PC-3 (cell line): ENCODE results near the gene PLEKHA1. TPM values are rescaled to one million over a fixed set of nuclear protein-coding genes. Genes with fewer than 3 reads are reported as not detected.

Experiments
- ATAC-seq: fragments of 200-7000 bp; cut with Tn5 transposase; 2 replicates; pipeline ENCODE4 v1.9.1; 2020; ENCODE audit warnings: mild to moderate bottlenecking, moderate library complexity
- BruUV-seq: library from RNA; stranded (reverse); fragments of 400-500 nt; replicated peaks from 2 replicates; lab custom pipeline; 2021; lab: Mats Ljungman, UMichigan
- CTCF ChIA-PET: fragments of 300-600 bp; sonication (Branson Sonifier 250); formaldehyde crosslinking; loops from one replicate; lab custom pipeline; 2022; ENCODE audit warnings: antibody characterized with exemption; lab: Charles Lee
- POLR2A ChIA-PET: fragments of 300-600 bp; sonication (Branson Sonifier 250); formaldehyde crosslinking; loops from one replicate; lab custom pipeline; 2022; ENCODE audit warnings: antibody characterized with exemption; ENCODE audit not compliant: unreplicated experiment; lab: Charles Lee
- DNase-seq: peaks from one replicate; pipeline ENCODE4 v3.0.0-alpha.2; 2015
- H2AFZ ChIP-seq: fragments of 300-600 bp; sonication (generic); 2 replicates; pipeline ENCODE4 v1.6.0; 2016; ENCODE audit warnings: antibody characterized with exemption, low read length
- H3F3A ChIP-seq: fragments of 300-600 bp; sonication (generic); one replicate; pipeline ENCODE4 v1.6.0; 2017; ENCODE audit warnings: antibody characterized with exemption, low read length, control low read depth, mild to moderate bottlenecking; ENCODE audit not compliant: unreplicated experiment
- H3K27ac ChIP-seq: fragments of 300-600 bp; sonication (generic); 2 replicates; pipeline ENCODE4 v1.5.1; 2016; ENCODE audit warnings: mild to moderate bottlenecking, low read length
- H3K27me3 ChIP-seq: fragments of 300-600 bp; sonication (generic); 2 replicates; pipeline ENCODE4 v1.6.1; 2016; ENCODE audit warnings: low read length, mixed read lengths
- H3K36me3 ChIP-seq: fragments of 300-600 bp; sonication (generic); 2 replicates; pipeline ENCODE4 v1.6.1; 2016; ENCODE audit warnings: low read depth, mixed run types, low read length, mixed read lengths
- H3K4me1 ChIP-seq: fragments of 300-600 bp; sonication (generic); 2 replicates; pipeline ENCODE4 v1.5.1; 2016; ENCODE audit warnings: low read length; ENCODE audit not compliant: insufficient read depth
- H3K4me2 ChIP-seq: fragments of 300-600 bp; sonication (generic); 2 replicates; pipeline ENCODE4 v1.6.0; 2016; ENCODE audit warnings: low read length
- H3K4me3 ChIP-seq: fragments of 300-600 bp; sonication (generic); 2 replicates; pipeline ENCODE4 v1.5.1; 2016; ENCODE audit warnings: mild to moderate bottlenecking, low read length, mixed read lengths
- H3K79me2 ChIP-seq: fragments of 300-600 bp; sonication (generic); 2 replicates; pipeline ENCODE4 v1.6.1; 2017; ENCODE audit warnings: low read length, mixed read lengths
- H3K9ac ChIP-seq: fragments of 300-600 bp; sonication (generic); 2 replicates; pipeline ENCODE4 v1.6.0; 2016; ENCODE audit warnings: mild to moderate bottlenecking, low read length
- H3K9me2 ChIP-seq: fragments of 300-600 bp; sonication (generic); replicated peaks from 2 replicates; pipeline ENCODE4 v1.6.1; 2016; ENCODE audit warnings: mixed run types, low read length, mixed read lengths
- H3K9me3 ChIP-seq: fragments of 300-600 bp; sonication (generic); 2 replicates; pipeline ENCODE4 v1.6.1; 2016; ENCODE audit warnings: low read length, mixed read lengths
- H4K20me1 ChIP-seq: fragments of 300-600 bp; sonication (generic); 2 replicates; pipeline ENCODE4 v1.6.1; 2016; ENCODE audit warnings: low read length, mixed read lengths
- EZH2 ChIP-seq: fragments of 300-600 bp; sonication (generic); IDR thresholded peaks from one replicate; pipeline ENCODE4 v1.6.1; 2017; ENCODE audit warnings: antibody characterized with exemption, mild to moderate bottlenecking, low read length; ENCODE audit not compliant: unreplicated experiment
- EZH2phosphoT487 ChIP-seq: fragments of 300-600 bp; sonication (generic); IDR thresholded peaks from 2 replicates; pipeline ENCODE4 v1.6.1; 2018; ENCODE audit warnings: mild to moderate bottlenecking, antibody characterized with exemption, low read length, borderline replicate concordance
- intact Hi-C: fragments of 100-400 bp; cut with micrococcal nuclease; formaldehyde crosslinking; loops from 2 replicates; pipeline ENCODE4 v1.9.0; 2023
- total RNA-seq: library from RNA; depleted of rRNA; stranded (reverse); fragments of >200 nt; gene quantifications from 2 replicates; pipeline ENCODE4 v1.2.3, GENCODE V29; 2014
- TF ChIP-seq, protein P1 (sequence below): fragments of 300-600 bp; sonication (generic); conservative IDR thresholded peaks from 2 replicates; pipeline ENCODE4 v1.5.1; 2017; ENCODE audit warnings: antibody characterized with exemption, low read depth, mild to moderate bottlenecking, low read length

Gene PLEKHA1
- total RNA-seq, 1 experiment from 2014 or later, result 5.2 TPM

DNA sequence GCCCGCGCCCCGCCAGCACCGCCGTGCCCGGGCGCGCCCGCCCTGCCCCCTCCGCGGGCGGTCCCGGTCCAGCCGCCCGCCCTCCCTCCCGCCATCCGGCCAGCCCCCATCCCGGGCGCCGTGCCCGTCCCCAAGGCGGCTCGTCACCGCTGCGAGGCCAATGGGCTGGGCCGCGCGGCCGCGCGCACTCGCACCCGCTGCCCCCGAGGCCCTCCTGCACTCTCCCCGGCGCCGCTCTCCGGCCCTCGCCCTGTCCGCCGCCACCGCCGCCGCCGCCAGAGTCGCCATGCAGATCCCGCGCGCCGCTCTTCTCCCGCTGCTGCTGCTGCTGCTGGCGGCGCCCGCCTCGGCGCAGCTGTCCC lies 86.8 kb downstream of the PLEKHA1 start, which contains the start of gene HTRA1:
Gene HTRA1, plus strand, starts transcription at position 187 of the 362 bp plus-strand sequence. Its CDS starts 100 bp downstream, at position 287.
- Histone ChIP-seq H3K4me3 (peak within 1 kb of the TSS; percentile 86), H3K4me1 (peaks cover 4% of the 10 kb centered on the region; the same call in 1 of the 2 replicates), H3K27me3 (no peaks in the 10 kb centered on the region), H3K9me3 (no peaks in the 10 kb centered on the region), H3K9ac (peak within 1 kb of the TSS; percentile 43), H4K20me1 (no peaks in the 10 kb centered on the region), H2AFZ (peak within 1 kb of the TSS; percentile 73), H3K4me2 (peak within 1 kb of the TSS; percentile 97), H3F3A (no peaks in the 10 kb centered on the region), H3K9me2 (no peaks in the 10 kb centered on the region), H3K27ac (no peak within 1 kb of the TSS), H3K36me3 (no peaks in the 10 kb centered on the region), H3K79me2 (0 out of 2 replicates have a peak, but pooled peaks cover 3% of the 10 kb centered on the region)
- DNase-seq (peak; percentile 45), ATAC-seq (peak; percentile 58)
- BruUV-seq, result no TSS peak
- ChIA-PET CTCF (no interaction called here), POLR2A (no interaction called here)
- TF ChIP-seq, protein P1, sequence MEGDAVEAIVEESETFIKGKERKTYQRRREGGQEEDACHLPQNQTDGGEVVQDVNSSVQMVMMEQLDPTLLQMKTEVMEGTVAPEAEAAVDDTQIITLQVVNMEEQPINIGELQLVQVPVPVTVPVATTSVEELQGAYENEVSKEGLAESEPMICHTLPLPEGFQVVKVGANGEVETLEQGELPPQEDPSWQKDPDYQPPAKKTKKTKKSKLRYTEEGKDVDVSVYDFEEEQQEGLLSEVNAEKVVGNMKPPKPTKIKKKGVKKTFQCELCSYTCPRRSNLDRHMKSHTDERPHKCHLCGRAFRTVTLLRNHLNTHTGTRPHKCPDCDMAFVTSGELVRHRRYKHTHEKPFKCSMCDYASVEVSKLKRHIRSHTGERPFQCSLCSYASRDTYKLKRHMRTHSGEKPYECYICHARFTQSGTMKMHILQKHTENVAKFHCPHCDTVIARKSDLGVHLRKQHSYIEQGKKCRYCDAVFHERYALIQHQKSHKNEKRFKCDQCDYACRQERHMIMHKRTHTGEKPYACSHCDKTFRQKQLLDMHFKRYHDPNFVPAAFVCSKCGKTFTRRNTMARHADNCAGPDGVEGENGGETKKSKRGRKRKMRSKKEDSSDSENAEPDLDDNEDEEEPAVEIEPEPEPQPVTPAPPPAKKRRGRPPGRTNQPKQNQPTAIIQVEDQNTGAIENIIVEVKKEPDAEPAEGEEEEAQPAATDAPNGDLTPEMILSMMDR, result no peak
- no peak for TF ChIP-seq EZH2phosphoT487
- no peak for TF ChIP-seq EZH2
- intact Hi-C loops, result no loop called here

DNA sequence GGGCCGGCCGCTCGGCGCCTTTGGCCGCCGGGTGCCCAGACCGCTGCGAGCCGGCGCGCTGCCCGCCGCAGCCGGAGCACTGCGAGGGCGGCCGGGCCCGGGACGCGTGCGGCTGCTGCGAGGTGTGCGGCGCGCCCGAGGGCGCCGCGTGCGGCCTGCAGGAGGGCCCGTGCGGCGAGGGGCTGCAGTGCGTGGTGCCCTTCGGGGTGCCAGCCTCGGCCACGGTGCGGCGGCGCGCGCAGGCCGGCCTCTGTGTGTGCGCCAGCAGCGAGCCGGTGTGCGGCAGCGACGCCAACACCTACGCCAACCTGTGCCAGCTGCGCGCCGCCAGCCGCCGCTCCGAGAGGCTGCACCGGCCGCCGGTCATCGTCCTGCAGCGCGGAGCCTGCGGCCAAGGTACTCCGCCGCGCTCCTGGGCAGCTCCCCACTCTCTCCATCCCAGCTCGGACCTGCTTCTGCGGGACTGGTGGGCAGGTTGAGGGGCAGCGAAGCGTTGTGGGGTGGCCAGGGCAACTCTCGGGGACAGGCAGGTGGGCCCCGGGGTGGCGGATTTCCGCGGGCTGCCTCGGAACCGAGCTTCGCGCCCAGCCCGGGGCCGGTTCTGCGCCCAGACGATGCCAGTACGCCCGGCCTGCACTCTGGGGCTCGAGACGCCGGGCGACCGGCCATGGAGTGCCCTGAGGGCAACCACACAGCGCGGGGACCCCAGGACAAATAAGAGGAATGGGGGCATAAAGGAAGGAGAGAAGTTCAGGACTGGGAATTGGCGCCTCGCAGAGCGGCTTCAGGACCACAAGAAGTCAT lies 87.4 kb downstream of the PLEKHA1 start:
- H3K27me3 ChIP-seq, result no peaks in the 10 kb centered on the region
- no peak overlapping the region for H3K27ac ChIP-seq
- H3K9me2 ChIP-seq, result no peaks in the 10 kb centered on the region
- peaks cover 4% of the 10 kb centered on the region; the same call in 1 of the 2 replicates for H3K4me1 ChIP-seq
- CTCF ChIA-PET, result no interaction called here
- H3K4me2 ChIP-seq, result peak overlapping the region; percentile 97
- BruUV-seq, result no TSS peak
- POLR2A ChIA-PET, result no interaction called here
- H4K20me1 ChIP-seq, result no peaks in the 10 kb centered on the region
- peak overlapping the region; percentile 62 for H2AFZ ChIP-seq
- intact Hi-C loops, result no loop called here
- TF ChIP-seq, protein P1, result no peak
- TF ChIP-seq EZH2, result peak; percentile 51
- no peaks in the 10 kb centered on the region for H3F3A ChIP-seq
- peak overlapping the region; percentile 86 for H3K4me3 ChIP-seq
- no peaks in the 10 kb centered on the region for H3K9me3 ChIP-seq
- 0 out of 2 replicates have a peak, but pooled peaks cover 3% of the 10 kb centered on the region for H3K79me2 ChIP-seq
- ATAC-seq (peak; percentile 45), DNase-seq (peak; percentile 15)
- peak overlapping the region; percentile 43 for H3K9ac ChIP-seq
- no peaks in the 10 kb centered on the region for H3K36me3 ChIP-seq
